T-helper 2 cell treated with Interferon-gamma antibody and Interleukin-4, amounts not matched to agents 5 μg/mL and 100 μg/mL, for 36 hours (primary cell): ENCODE data around the gene AHRR.
A peak's percentile ranks its signal among the peaks of the same experiment; 100 is the strongest.
"Not testable (repeated sequence)": the region's sequence is repeated elsewhere in the genome, so short reads cannot be mapped to it uniquely, and the experiment has no call there.

ENCODE experiments used
- DNase-seq: peaks from one replicate; pipeline ENCODE4 v3.0.0; 2021; ENCODE audit warnings: low spot score
- H3K27ac Mint-ChIP-seq: one replicate; pipeline ENCODE4 v1.8.0; 2021; ENCODE audit warnings: mild to moderate bottlenecking, mixed read lengths
- H3K27me3 Mint-ChIP-seq: one replicate; pipeline ENCODE4 v1.8.0; 2021; ENCODE audit warnings: low read depth, mixed read lengths
- H3K36me3 Mint-ChIP-seq: one replicate; pipeline ENCODE4 v1.8.0; 2021; ENCODE audit warnings: low read depth, mixed read lengths
- H3K4me1 Mint-ChIP-seq: one replicate; pipeline ENCODE4 v1.8.0; 2021; ENCODE audit warnings: low read depth, mixed read lengths
- H3K4me3 Mint-ChIP-seq: one replicate; pipeline ENCODE4 v1.8.0; 2022; ENCODE audit warnings: mild to moderate bottlenecking, moderate library complexity, mixed read lengths
- H3K9me3 Mint-ChIP-seq: one replicate; pipeline ENCODE4 v1.8.0; 2021; ENCODE audit warnings: mixed read lengths

Gene AHRR

GRCh38 chr5:396531-396961 lies 75.0 kb downstream of the AHRR start:
- peaks cover 38% of the 10 kb centered on the region for H3K4me1 Mint-ChIP-seq
- no peak overlapping the region for H3K4me3 Mint-ChIP-seq
- H3K27me3 Mint-ChIP-seq: no peaks in the 10 kb centered on the region
- no peak overlapping the region for H3K27ac Mint-ChIP-seq
- no peaks in the 10 kb centered on the region for H3K9me3 Mint-ChIP-seq
- H3K36me3 Mint-ChIP-seq: peaks cover 43% of the 10 kb centered on the region
- DNase-seq: no peak

GRCh38 chr5:398141-398474 lies 76.6 kb downstream of the AHRR start:
- peaks cover 40% of the 10 kb centered on the region for H3K4me1 Mint-ChIP-seq
- H3K36me3 Mint-ChIP-seq: peaks cover 46% of the 10 kb centered on the region
- H3K9me3 Mint-ChIP-seq, DNase-seq, H3K27me3 Mint-ChIP-seq: not testable (repeated sequence)
- peak overlapping the region; percentile 53 for H3K27ac Mint-ChIP-seq
- peak overlapping the region; percentile 7 for H3K4me3 Mint-ChIP-seq

- H3K27me3 Mint-ChIP-seq: no peaks in the 10 kb centered on the region
- peak overlapping the region; percentile 62 for H3K27ac Mint-ChIP-seq
- peaks cover 36% of the 10 kb centered on the region for H3K4me1 Mint-ChIP-seq
- peaks cover 42% of the 10 kb centered on the region for H3K36me3 Mint-ChIP-seq
- DNase-seq: no peak
- H3K9me3 Mint-ChIP-seq: no peaks in the 10 kb centered on the region
- H3K4me3 Mint-ChIP-seq: peak overlapping the region; percentile 7
Measured at GRCh38 chr5:398475-399295, 77.2 kb downstream of the AHRR start.

GRCh38 chr5:399296-400281 lies 78.1 kb downstream of the AHRR start:
- peak overlapping the region; percentile 91 for H3K27ac Mint-ChIP-seq

GRCh38 chr5:400282-401145 lies 79.0 kb downstream of the AHRR start:
- no peak for DNase-seq
- H3K4me3 Mint-ChIP-seq: peak overlapping the region; percentile 67
- peaks cover 32% of the 10 kb centered on the region for H3K4me1 Mint-ChIP-seq
- H3K27ac Mint-ChIP-seq: peak overlapping the region; percentile 91
- no peaks in the 10 kb centered on the region for H3K27me3 Mint-ChIP-seq
- H3K9me3 Mint-ChIP-seq: no peaks in the 10 kb centered on the region
- peaks cover 47% of the 10 kb centered on the region for H3K36me3 Mint-ChIP-seq

More at GRCh38 chr5:399296-400281, 78.1 kb downstream of the AHRR start:
- H3K36me3 Mint-ChIP-seq: peaks cover 47% of the 10 kb centered on the region
- peak overlapping the region; percentile 67 for H3K4me3 Mint-ChIP-seq
- peaks cover 32% of the 10 kb centered on the region for H3K4me1 Mint-ChIP-seq
- H3K27me3 Mint-ChIP-seq: no peaks in the 10 kb centered on the region
- peak; percentile 67 for DNase-seq
- no peaks in the 10 kb centered on the region for H3K9me3 Mint-ChIP-seq

GRCh38 chr5:401146-402034 lies 79.9 kb downstream of the AHRR start:
- no peak overlapping the region for H3K4me3 Mint-ChIP-seq
- no peaks in the 10 kb centered on the region for H3K27me3 Mint-ChIP-seq
- peaks cover 30% of the 10 kb centered on the region for H3K4me1 Mint-ChIP-seq
- H3K27ac Mint-ChIP-seq: no peak overlapping the region
- DNase-seq: no peak
- H3K36me3 Mint-ChIP-seq: peaks cover 47% of the 10 kb centered on the region
- H3K9me3 Mint-ChIP-seq: no peaks in the 10 kb centered on the region

GRCh38 chr5:402219-402614 lies 80.7 kb downstream of the AHRR start:
- peaks cover 48% of the 10 kb centered on the region for H3K36me3 Mint-ChIP-seq
- H3K9me3 Mint-ChIP-seq, H3K4me3 Mint-ChIP-seq, DNase-seq, H3K27ac Mint-ChIP-seq, H3K27me3 Mint-ChIP-seq: not testable (repeated sequence)
- H3K4me1 Mint-ChIP-seq: peaks cover 33% of the 10 kb centered on the region

GRCh38 chr5:402615-403359 lies 81.3 kb downstream of the AHRR start:
- H3K27ac Mint-ChIP-seq: peak overlapping the region; percentile 67
- H3K27me3 Mint-ChIP-seq: no peaks in the 10 kb centered on the region
- H3K9me3 Mint-ChIP-seq: no peaks in the 10 kb centered on the region
- no peak for DNase-seq
- peaks cover 50% of the 10 kb centered on the region for H3K36me3 Mint-ChIP-seq
- peaks cover 34% of the 10 kb centered on the region for H3K4me1 Mint-ChIP-seq
- H3K4me3 Mint-ChIP-seq: no peak overlapping the region

- no peak overlapping the region for H3K4me3 Mint-ChIP-seq
- H3K9me3 Mint-ChIP-seq: no peaks in the 10 kb centered on the region
- H3K4me1 Mint-ChIP-seq: peaks cover 33% of the 10 kb centered on the region
- no peak for DNase-seq
- H3K36me3 Mint-ChIP-seq: peaks cover 48% of the 10 kb centered on the region
- no peaks in the 10 kb centered on the region for H3K27me3 Mint-ChIP-seq
- H3K27ac Mint-ChIP-seq: peak overlapping the region; percentile 13
Measured at GRCh38 chr5:403995-404394, 82.5 kb downstream of the AHRR start.

GRCh38 chr5:404666-405241 lies 83.2 kb downstream of the AHRR start:
- no peak overlapping the region for H3K4me3 Mint-ChIP-seq
- no peaks in the 10 kb centered on the region for H3K9me3 Mint-ChIP-seq
- peaks cover 29% of the 10 kb centered on the region for H3K4me1 Mint-ChIP-seq
- no peak overlapping the region for H3K27ac Mint-ChIP-seq
- peaks cover 45% of the 10 kb centered on the region for H3K36me3 Mint-ChIP-seq
- H3K27me3 Mint-ChIP-seq: no peaks in the 10 kb centered on the region
- no peak for DNase-seq

GRCh38 chr5:405421-405820 lies 83.9 kb downstream of the AHRR start:
- Mint-ChIP-seq H3K27me3 (no peaks in the 10 kb centered on the region), H3K36me3 (peaks cover 42% of the 10 kb centered on the region), H3K4me1 (peaks cover 23% of the 10 kb centered on the region), H3K4me3 (no peak overlapping the region), H3K27ac (peak overlapping the region; percentile 60), H3K9me3 (no peaks in the 10 kb centered on the region)
- no peak for DNase-seq

GRCh38 chr5:406041-406440 lies 84.5 kb downstream of the AHRR start:
- H3K4me3 Mint-ChIP-seq: no peak overlapping the region
- peaks cover 41% of the 10 kb centered on the region for H3K36me3 Mint-ChIP-seq
- peak overlapping the region; percentile 60 for H3K27ac Mint-ChIP-seq
- H3K9me3 Mint-ChIP-seq: no peaks in the 10 kb centered on the region
- H3K27me3 Mint-ChIP-seq: no peaks in the 10 kb centered on the region
- peaks cover 23% of the 10 kb centered on the region for H3K4me1 Mint-ChIP-seq
- DNase-seq: no peak
